NCI-H1436 treated with DMSO at 0.1 percent for 48 hours (cell line): ENCODE measurements around the gene MBD1.
"Not testable (repeated sequence)": the region's sequence is repeated elsewhere in the genome, so short reads cannot be mapped to it uniquely, and the experiment has no call there.

Experiments
- DNase-seq: peaks from one replicate; lab custom pipeline; 2025; lab: John Stamatoyannopoulos, UW

The MBD1 gene

GRCh38 chr18:50273203-50274043 is 7.9 kb downstream of the MBD1 start:
- DNase-seq = no peak

DNA sequence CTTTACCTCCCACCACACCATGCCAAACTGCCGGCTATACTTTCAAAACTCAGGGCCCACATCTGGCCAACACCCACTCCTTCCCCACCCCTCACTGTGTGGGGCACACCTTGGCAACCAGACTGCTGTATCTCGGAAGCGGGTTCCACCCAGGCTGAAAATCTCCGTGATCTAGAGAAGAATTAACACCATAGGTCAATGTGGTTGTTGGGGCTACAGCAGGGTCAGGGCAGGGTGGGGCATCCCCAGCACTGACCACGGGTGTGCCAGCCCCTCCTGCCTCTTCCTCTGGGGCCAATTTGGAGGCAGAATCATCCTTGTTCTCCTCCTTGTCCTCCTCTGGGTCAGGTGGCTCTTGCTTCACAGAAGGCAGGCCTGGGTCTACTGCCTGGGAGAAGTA is 8.8 kb downstream of the MBD1 start:
- DNase-seq = no peak

DNA sequence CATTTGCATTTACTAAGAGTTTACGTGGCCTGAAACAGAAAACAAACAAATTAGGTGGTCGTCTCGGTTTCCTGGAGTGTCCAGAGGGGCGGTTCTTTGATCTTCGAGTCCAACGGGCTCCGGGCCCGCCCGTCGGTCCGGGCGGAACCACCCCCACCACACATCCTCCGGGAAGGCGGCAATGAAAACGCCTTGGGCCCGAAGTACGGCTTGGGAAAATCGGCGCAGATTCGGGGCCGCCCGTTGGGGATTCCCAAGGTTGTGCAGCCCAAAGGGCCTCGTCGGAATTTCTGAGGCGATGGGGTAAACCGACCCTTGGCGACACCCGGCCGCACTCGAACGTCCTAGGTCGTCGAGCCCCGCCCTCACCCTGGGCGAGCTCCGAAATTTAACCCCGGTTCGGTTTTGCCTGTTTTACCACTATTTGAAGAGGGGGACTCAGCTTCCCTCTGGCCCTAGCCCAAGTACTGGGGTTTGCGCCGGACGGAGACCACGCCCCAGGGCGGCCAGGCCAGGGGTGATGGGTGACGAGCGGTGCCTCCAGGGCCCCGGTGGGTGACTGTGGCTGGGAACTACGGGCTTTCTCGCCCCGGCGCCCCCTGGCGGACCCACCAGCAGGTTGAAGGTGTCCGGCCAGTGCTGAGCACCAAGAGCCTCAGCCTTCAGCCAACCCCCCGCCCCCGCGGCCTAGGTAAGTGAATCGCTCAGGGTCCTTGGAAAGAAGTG is 13.1 kb downstream of the MBD1 start:
- no peak for DNase-seq

GRCh38 chr18:50266248-50266704 is 15.0 kb downstream of the MBD1 start, which contains the start of gene CFAP53:
Gene CFAP53, minus strand, starts transcription at chr18:50266495. Its CDS starts 91 bp downstream, at chr18:50266404.
- DNase-seq = peak; percentile 16

- no peak for DNase-seq
These were observed 18.3 kb downstream of the MBD1 start for GRCh38 chr18:50262977-50263376.

DNA sequence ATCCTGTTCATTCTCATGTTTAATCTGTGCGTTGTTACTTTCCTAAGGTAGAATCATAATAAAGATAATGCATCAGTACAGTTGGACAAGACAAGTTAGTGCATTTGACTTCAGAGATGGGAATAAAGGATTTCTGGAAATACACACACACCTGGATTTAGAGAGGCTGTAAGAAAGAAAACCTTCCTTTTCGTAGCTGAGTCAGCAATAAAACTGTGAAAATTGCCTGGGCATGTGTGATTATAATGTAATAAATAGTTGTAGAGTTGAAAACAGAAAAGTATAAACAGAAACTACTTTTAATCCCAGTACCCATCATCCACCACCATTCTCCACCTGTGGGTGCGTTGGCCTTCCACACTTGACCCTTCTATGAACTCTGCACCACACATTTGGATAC is 30.4 kb downstream of the MBD1 start:
- no peak for DNase-seq

DNA sequence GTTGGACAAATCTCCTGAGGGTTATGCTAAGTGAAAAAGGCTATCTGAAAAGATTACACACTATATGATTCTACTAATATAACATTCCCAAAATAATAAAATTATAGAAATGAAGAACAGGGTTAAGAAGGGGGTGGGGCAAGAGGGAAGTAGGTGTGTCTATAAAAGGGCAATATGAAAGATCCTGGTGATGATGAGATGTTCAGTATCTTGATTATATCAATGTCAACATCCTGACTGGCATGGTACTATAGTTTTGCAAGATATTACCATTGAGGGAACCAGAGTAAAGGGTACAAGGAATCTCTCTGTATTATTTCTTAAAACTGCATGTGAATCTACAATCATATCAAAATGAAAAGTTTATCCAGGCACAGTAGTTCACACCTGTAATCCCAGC is 31.7 kb downstream of the MBD1 start:
- no peak for DNase-seq

DNA sequence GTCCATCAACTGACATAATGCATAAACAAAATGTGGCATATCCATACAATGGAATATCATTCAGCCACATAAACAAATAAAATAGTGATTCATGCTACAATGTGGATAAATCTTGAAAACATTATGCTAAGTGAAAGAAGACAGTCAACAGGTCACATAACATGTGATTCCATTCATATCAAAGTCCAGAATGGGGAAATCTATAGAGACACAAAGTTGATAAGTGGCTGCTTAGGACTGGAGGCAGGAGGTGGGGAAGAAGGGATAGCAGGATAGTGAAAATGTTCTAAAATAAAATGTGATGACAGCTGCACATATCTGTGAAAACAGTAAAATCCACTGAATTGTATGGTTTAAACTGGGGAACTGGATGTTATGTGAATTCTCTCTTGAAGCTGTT is 33.8 kb downstream of the MBD1 start:
- no peak for DNase-seq

- not testable (repeated sequence) for DNase-seq
These were observed 39.6 kb downstream of the MBD1 start for GRCh38 chr18:50241768-50242167.

- DNase-seq = no peak
These were observed 41.2 kb downstream of the MBD1 start for GRCh38 chr18:50240080-50240563.

GRCh38 chr18:50232419-50232818 is 48.9 kb downstream of the MBD1 start:
- DNase-seq = no peak

DNA sequence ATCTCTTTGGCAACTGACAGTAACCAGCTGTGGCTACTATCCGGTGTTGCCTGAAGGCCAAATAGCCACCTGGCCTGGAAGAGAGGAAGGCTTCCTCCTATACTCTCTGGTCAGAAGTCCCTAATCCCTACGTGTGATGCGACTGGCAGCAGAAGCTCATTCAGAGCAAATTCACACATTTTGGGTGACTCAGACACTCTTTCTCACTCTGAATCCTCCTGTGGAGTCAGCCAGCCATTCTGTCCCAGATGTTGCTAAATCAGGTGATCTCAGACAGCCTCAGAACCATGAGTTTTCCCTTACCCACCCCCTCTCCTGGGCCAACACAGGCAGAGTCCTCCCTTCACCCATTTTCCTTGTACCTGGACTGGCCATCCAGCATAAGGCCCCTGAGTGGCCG is 49.7 kb downstream of the MBD1 start:
- DNase-seq = no peak

DNA sequence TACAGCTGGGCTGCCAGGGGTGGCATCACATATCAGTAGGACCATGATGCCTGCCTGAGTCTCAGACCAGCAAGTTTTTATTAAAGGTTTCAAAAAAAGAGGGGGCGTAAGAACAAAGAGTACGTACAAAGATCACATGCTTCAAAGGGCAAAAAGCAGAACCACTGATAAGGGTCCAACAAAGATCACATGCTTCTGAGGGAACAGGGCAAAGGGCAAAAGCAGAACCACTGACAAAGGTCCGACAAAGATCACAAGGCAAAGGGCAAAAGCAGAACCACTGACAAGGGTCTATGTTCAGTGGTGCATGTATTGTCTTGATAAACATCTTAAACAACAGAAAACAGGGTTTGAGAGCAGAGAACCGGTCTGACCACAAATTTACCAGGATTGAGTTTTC is 61.1 kb downstream of the MBD1 start:
- not testable (repeated sequence) for DNase-seq
